Subcutaneous abdominal adipose tissue (tissue), 5 donors: Measurements from ENCODE around the gene PAPSS2.

Source experiments
- H3K27ac ChIP-seq: one replicate; pipeline ENCODE4 v1.7.0; 2013; ENCODE audit warnings: low read depth, mild to moderate bottlenecking, inconsistent platforms, low read length, moderate library complexity
- H3K27me3 ChIP-seq, 5 donors: one replicate each; pipeline ENCODE4 v1.7.0; 2013; ENCODE audit warnings: low read length in 5 of 5, inconsistent platforms in 1 of 5; ENCODE audit not compliant: control insufficient read depth in 5 of 5, insufficient read depth in 4 of 5
- H3K36me3 ChIP-seq, 5 donors: one replicate each; pipeline ENCODE4 v1.7.0; 2013; ENCODE audit warnings: low read length in 5 of 5; ENCODE audit not compliant: control insufficient read depth in 5 of 5, insufficient read depth in 5 of 5
- H3K4me1 ChIP-seq, 5 donors: one replicate each; pipeline ENCODE4 v1.7.0; 2013; ENCODE audit warnings: low read length in 5 of 5, mild to moderate bottlenecking in 3 of 5, moderate library complexity in 1 of 5; ENCODE audit not compliant: control insufficient read depth in 5 of 5, insufficient read depth in 5 of 5
- H3K4me3 ChIP-seq, 5 donors: one replicate each; pipeline ENCODE4 v1.7.0; 2013; ENCODE audit warnings: low read length in 5 of 5, low read depth in 1 of 5
- H3K9ac ChIP-seq, 5 donors: one replicate each; pipeline ENCODE4 v1.7.0; 2013; ENCODE audit warnings: low read length in 5 of 5, mild to moderate bottlenecking in 4 of 5, moderate library complexity in 3 of 5
- H3K9me3 ChIP-seq, 5 donors: one replicate each; pipeline ENCODE4 v1.7.0; 2013; ENCODE audit warnings: low read length in 5 of 5; ENCODE audit not compliant: control insufficient read depth in 5 of 5
- donor health status: healthy.
- donor health status: healthy.
- donor health status: healthy.
- donor health status: healthy.
- donor health status: healthy.

PAPSS2 gene

GRCh38 chr10:87765666-87766376 is 106.1 kb downstream of the PAPSS2 start:
- peaks cover 12 to 35% (median 17%) of the 10 kb centered on the region in 5 donors for H3K36me3 ChIP-seq
- H3K4me3 ChIP-seq: no peak overlapping the region
- no peak overlapping the region for H3K9ac ChIP-seq
- H3K9me3 ChIP-seq: no peaks in the 10 kb centered on the region
- no peaks in the 10 kb centered on the region for H3K27me3 ChIP-seq
- H3K27ac ChIP-seq: no peak overlapping the region
- H3K4me1 ChIP-seq: no peaks in the 10 kb centered on the region

GRCh38 chr10:87767253-87767652 is 107.6 kb downstream of the PAPSS2 start:
- no peaks in the 10 kb centered on the region for H3K27me3 ChIP-seq
- no peaks in the 10 kb centered on the region for H3K4me1 ChIP-seq
- H3K27ac ChIP-seq: no peak overlapping the region
- H3K9ac ChIP-seq: no peak overlapping the region
- H3K4me3 ChIP-seq: no peak overlapping the region
- peaks cover 12 to 31% (median 18%) of the 10 kb centered on the region in 5 donors for H3K36me3 ChIP-seq
- H3K9me3 ChIP-seq: no peaks in the 10 kb centered on the region

GRCh38 chr10:87771871-87772500 is 112.3 kb downstream of the PAPSS2 start:
- peaks cover 4 to 29% (median 14%) of the 10 kb centered on the region in 5 donors for H3K36me3 ChIP-seq

GRCh38 chr10:87775766-87776165 is 116.1 kb downstream of the PAPSS2 start:
- Histone ChIP-seq H3K36me3 (peaks cover 5 to 30% (median 7%) of the 10 kb centered on the region in 5 donors), H3K4me1 (no peaks in the 10 kb centered on the region), H3K9ac (peak overlapping the region in 1 of 5 donors; percentile 12), H3K4me3 (no peak overlapping the region), H3K9me3 (peaks cover 0 to 2% (median 0%) of the 10 kb centered on the region in 5 donors), H3K27ac (no peak overlapping the region), H3K27me3 (no peaks in the 10 kb centered on the region)

More at GRCh38 chr10:87771871-87772500, 112.3 kb downstream of the PAPSS2 start:
- H3K27ac ChIP-seq: no peak overlapping the region
- no peaks in the 10 kb centered on the region for H3K9me3 ChIP-seq
- no peaks in the 10 kb centered on the region for H3K27me3 ChIP-seq
- no peaks in the 10 kb centered on the region for H3K4me1 ChIP-seq
- H3K9ac ChIP-seq: peak overlapping the region in 1 of 5 donors; percentile 32
- no peak overlapping the region for H3K4me3 ChIP-seq

- Histone ChIP-seq H3K36me3 (peaks cover 6 to 30% (median 7%) of the 10 kb centered on the region in 5 donors), H3K27me3 (no peaks in the 10 kb centered on the region), H3K4me1 (no peaks in the 10 kb centered on the region), H3K27ac (no peak overlapping the region), H3K4me3 (no peak overlapping the region), H3K9me3 (peaks cover 0 to 2% (median 0%) of the 10 kb centered on the region in 5 donors), H3K9ac (no peak overlapping the region)
Observed at GRCh38 chr10:87776328-87776727, 116.7 kb downstream of the PAPSS2 start.

- Histone ChIP-seq H3K4me1 (no peaks in the 10 kb centered on the region), H3K36me3 (peaks cover 11 to 26% (median 18%) of the 10 kb centered on the region in 5 donors), H3K4me3 (no peak overlapping the region), H3K27ac (no peak overlapping the region), H3K27me3 (no peaks in the 10 kb centered on the region), H3K9me3 (peaks cover 0 to 2% (median 0%) of the 10 kb centered on the region in 5 donors), H3K9ac (no peak overlapping the region)
Observed at GRCh38 chr10:87781545-87781944, 121.9 kb downstream of the PAPSS2 start.

- Histone ChIP-seq H3K4me1 (no peaks in the 10 kb centered on the region), H3K27ac (no peak overlapping the region), H3K4me3 (no peak overlapping the region), H3K9me3 (peaks cover 0 to 2% (median 0%) of the 10 kb centered on the region in 5 donors), H3K36me3 (peaks cover 11 to 29% (median 18%) of the 10 kb centered on the region in 5 donors), H3K9ac (no peak overlapping the region), H3K27me3 (no peaks in the 10 kb centered on the region)
Observed at GRCh38 chr10:87782721-87783120, 123.0 kb downstream of the PAPSS2 start.

GRCh38 chr10:87786421-87786820 is 126.7 kb downstream of the PAPSS2 start:
- Histone ChIP-seq H3K4me1 (no peaks in the 10 kb centered on the region), H3K36me3 (peaks cover 6 to 26% (median 18%) of the 10 kb centered on the region in 5 donors), H3K27me3 (no peaks in the 10 kb centered on the region), H3K27ac (no peak overlapping the region), H3K9me3 (no peaks in the 10 kb centered on the region), H3K4me3 (no peak overlapping the region), H3K9ac (no peak overlapping the region)

GRCh38 chr10:87790185-87790584 is 130.5 kb downstream of the PAPSS2 start:
- H3K4me3 ChIP-seq: no peak overlapping the region
- no peaks in the 10 kb centered on the region for H3K9me3 ChIP-seq
- no peak overlapping the region for H3K27ac ChIP-seq
- no peaks in the 10 kb centered on the region for H3K27me3 ChIP-seq
- peaks cover 0 to 6% (median 0%) of the 10 kb centered on the region in 5 donors for H3K4me1 ChIP-seq
- no peak overlapping the region for H3K9ac ChIP-seq
- H3K36me3 ChIP-seq: peaks cover 3 to 17% (median 11%) of the 10 kb centered on the region in 5 donors

GRCh38 chr10:87794285-87794684 is 134.6 kb downstream of the PAPSS2 start:
- H3K9ac ChIP-seq: peak overlapping the region in 1 of 5 donors; percentile 30
- H3K36me3 ChIP-seq: peaks cover 3 to 12% (median 8%) of the 10 kb centered on the region in 5 donors
- no peak overlapping the region for H3K4me3 ChIP-seq
- H3K27ac ChIP-seq: no peak overlapping the region
- H3K27me3 ChIP-seq: no peaks in the 10 kb centered on the region
- H3K4me1 ChIP-seq: peaks cover 0 to 6% (median 0%) of the 10 kb centered on the region in 5 donors
- no peaks in the 10 kb centered on the region for H3K9me3 ChIP-seq
